ENCODE results near the gene DAAM2.

Gene DAAM2

GRCh38 chr6:39772559-39773273 lies 19.5 kb upstream of the DAAM2 start:
- no peak overlapping the region for H3K4me3 ChIP-seq
- H3K9me3 ChIP-seq, result no peaks in the 10 kb centered on the region
- no peaks in the 10 kb centered on the region for H3K4me1 ChIP-seq
- H3K27me3 ChIP-seq (ENCODE audit: low read depth), result no peaks in the 10 kb centered on the region
- in situ Hi-C loops (cut with MboI; ENCODE audit: low sequenced_read_pairs), result no loop called here
- H3K36me3 ChIP-seq (replicated peaks), result no peaks in the 10 kb centered on the region
- no peak for DNase-seq (ENCODE audit: low spot score in 2 of 2)

GRCh38 chr6:39773782-39774181 lies 18.4 kb upstream of the DAAM2 start:
- Histone ChIP-seq H3K27me3 (ENCODE audit: low read depth) (no peaks in the 10 kb centered on the region), H3K9me3 (no peaks in the 10 kb centered on the region), H3K4me3 (no peak overlapping the region), H3K36me3 (replicated peaks) (no peaks in the 10 kb centered on the region), H3K4me1 (no peaks in the 10 kb centered on the region)
- in situ Hi-C loops (cut with MboI; ENCODE audit: low sequenced_read_pairs), result no loop called here
- no peak for DNase-seq (ENCODE audit: low spot score in 2 of 2)

GRCh38 chr6:39776581-39776980 lies 15.6 kb upstream of the DAAM2 start:
- Histone ChIP-seq H3K9me3 (no peaks in the 10 kb centered on the region), H3K4me1 (no peaks in the 10 kb centered on the region)
- in situ Hi-C loops (cut with MboI; ENCODE audit: low sequenced_read_pairs), result no loop called here

GRCh38 chr6:39777218-39777617 lies 15.0 kb upstream of the DAAM2 start:
- H3K4me1 ChIP-seq, result no peaks in the 10 kb centered on the region
- no peak overlapping the region for H3K4me3 ChIP-seq
- H3K36me3 ChIP-seq (replicated peaks), result no peaks in the 10 kb centered on the region
- no peak for DNase-seq (ENCODE audit: low spot score in 2 of 2)
- no peaks in the 10 kb centered on the region for H3K27me3 ChIP-seq (ENCODE audit: low read depth)
- H3K9me3 ChIP-seq, result no peaks in the 10 kb centered on the region
- in situ Hi-C loops (cut with MboI; ENCODE audit: low sequenced_read_pairs), result no loop called here

More at GRCh38 chr6:39776581-39776980, 15.6 kb upstream of the DAAM2 start:
- DNase-seq (ENCODE audit: low spot score in 2 of 2), result no peak
- no peak overlapping the region for H3K4me3 ChIP-seq
- no peaks in the 10 kb centered on the region for H3K36me3 ChIP-seq (replicated peaks)
- H3K27me3 ChIP-seq (ENCODE audit: low read depth), result no peaks in the 10 kb centered on the region

- no peaks in the 10 kb centered on the region for H3K9me3 ChIP-seq
- H3K4me3 ChIP-seq, result no peak overlapping the region
- no peaks in the 10 kb centered on the region for H3K36me3 ChIP-seq (replicated peaks)
- H3K27me3 ChIP-seq (ENCODE audit: low read depth), result no peaks in the 10 kb centered on the region
- in situ Hi-C loops (cut with MboI; ENCODE audit: low sequenced_read_pairs), result no loop called here
- DNase-seq (ENCODE audit: low spot score in 2 of 2), result no peak
- H3K4me1 ChIP-seq, result no peaks in the 10 kb centered on the region
These were observed 14.5 kb upstream of the DAAM2 start for GRCh38 chr6:39777661-39778060.

- no peaks in the 10 kb centered on the region for H3K36me3 ChIP-seq (replicated peaks)
- DNase-seq (ENCODE audit: low spot score in 2 of 2), result no peak
- no peak overlapping the region for H3K4me3 ChIP-seq
- in situ Hi-C loops (cut with MboI; ENCODE audit: low sequenced_read_pairs), result no loop called here
- no peaks in the 10 kb centered on the region for H3K4me1 ChIP-seq
- H3K27me3 ChIP-seq (ENCODE audit: low read depth), result no peaks in the 10 kb centered on the region
- H3K9me3 ChIP-seq, result no peaks in the 10 kb centered on the region
These were observed 13.5 kb upstream of the DAAM2 start for GRCh38 chr6:39778581-39779255.

GRCh38 chr6:39785281-39785680 lies 6.9 kb upstream of the DAAM2 start:
- Histone ChIP-seq H3K4me3 (no peak overlapping the region), H3K27me3 (ENCODE audit: low read depth) (no peaks in the 10 kb centered on the region), H3K9me3 (no peaks in the 10 kb centered on the region), H3K36me3 (replicated peaks) (no peaks in the 10 kb centered on the region), H3K4me1 (no peaks in the 10 kb centered on the region)
- no peak for DNase-seq (ENCODE audit: low spot score in 2 of 2)
- in situ Hi-C loops (cut with MboI; ENCODE audit: low sequenced_read_pairs), result no loop called here

- no peaks in the 10 kb centered on the region for H3K9me3 ChIP-seq
- DNase-seq (ENCODE audit: low spot score in 2 of 2), result no peak
- no peaks in the 10 kb centered on the region for H3K36me3 ChIP-seq (replicated peaks)
- no peak overlapping the region for H3K4me3 ChIP-seq
- H3K4me1 ChIP-seq, result no peaks in the 10 kb centered on the region
- H3K27me3 ChIP-seq (ENCODE audit: low read depth), result no peaks in the 10 kb centered on the region
- in situ Hi-C loops (cut with MboI; ENCODE audit: low sequenced_read_pairs), result no loop called here
These were observed 5.5 kb upstream of the DAAM2 start for GRCh38 chr6:39786649-39787048.

- no peaks in the 10 kb centered on the region for H3K9me3 ChIP-seq
- H3K4me1 ChIP-seq, result no peaks in the 10 kb centered on the region
- H3K36me3 ChIP-seq (replicated peaks), result no peaks in the 10 kb centered on the region
- in situ Hi-C loops (cut with MboI; ENCODE audit: low sequenced_read_pairs), result no loop called here
- no peak for DNase-seq (ENCODE audit: low spot score in 2 of 2)
- H3K27me3 ChIP-seq (ENCODE audit: low read depth), result no peaks in the 10 kb centered on the region
- no peak overlapping the region for H3K4me3 ChIP-seq
These were observed 4.9 kb upstream of the DAAM2 start for GRCh38 chr6:39787322-39787721.

GRCh38 chr6:39790772-39791171 lies 1.4 kb upstream of the DAAM2 start:
- DNase-seq (ENCODE audit: low spot score in 2 of 2), result no peak
- no peaks in the 10 kb centered on the region for H3K9me3 ChIP-seq
- H3K36me3 ChIP-seq (replicated peaks), result no peaks in the 10 kb centered on the region
- no peaks in the 10 kb centered on the region for H3K27me3 ChIP-seq (ENCODE audit: low read depth)
- no peaks in the 10 kb centered on the region for H3K4me1 ChIP-seq
- H3K4me3 ChIP-seq, result no peak overlapping the region
- in situ Hi-C loops (cut with MboI; ENCODE audit: low sequenced_read_pairs), result no loop called here

GRCh38 chr6:39791311-39791710 lies 865 bp upstream of the DAAM2 start:
- no peaks in the 10 kb centered on the region for H3K4me1 ChIP-seq
- DNase-seq (ENCODE audit: low spot score in 2 of 2), result no peak
- no peaks in the 10 kb centered on the region for H3K9me3 ChIP-seq
- no peaks in the 10 kb centered on the region for H3K27me3 ChIP-seq (ENCODE audit: low read depth)
- no peaks in the 10 kb centered on the region for H3K36me3 ChIP-seq (replicated peaks)
- no peak overlapping the region for H3K4me3 ChIP-seq
- in situ Hi-C loops (cut with MboI; ENCODE audit: low sequenced_read_pairs), result no loop called here

GRCh38 chr6:39792540-39793450 lies 619 bp downstream of the DAAM2 start:
- in situ Hi-C loops (cut with MboI; ENCODE audit: low sequenced_read_pairs), result no loop called here
- H3K27me3 ChIP-seq (ENCODE audit: low read depth), result no peaks in the 10 kb centered on the region
- H3K4me1 ChIP-seq, result no peaks in the 10 kb centered on the region
- H3K36me3 ChIP-seq (replicated peaks), result no peaks in the 10 kb centered on the region
- H3K9me3 ChIP-seq, result no peaks in the 10 kb centered on the region
- no peak for DNase-seq (ENCODE audit: low spot score in 2 of 2)
- no peak overlapping the region for H3K4me3 ChIP-seq

- H3K4me3 ChIP-seq, result no peak overlapping the region
- no peaks in the 10 kb centered on the region for H3K4me1 ChIP-seq
- in situ Hi-C loops (cut with MboI; ENCODE audit: low sequenced_read_pairs), result no loop called here
- no peak for DNase-seq (ENCODE audit: low spot score in 2 of 2)
- H3K27me3 ChIP-seq (ENCODE audit: low read depth), result no peaks in the 10 kb centered on the region; the same call in 1 of the 2 replicates
- H3K36me3 ChIP-seq (replicated peaks), result no peaks in the 10 kb centered on the region
- H3K9me3 ChIP-seq, result no peaks in the 10 kb centered on the region
These were observed 1.3 kb downstream of the DAAM2 start for GRCh38 chr6:39793516-39793915.

GRCh38 chr6:39794231-39794630 lies 2.1 kb downstream of the DAAM2 start:
- no peaks in the 10 kb centered on the region for H3K9me3 ChIP-seq
- H3K4me3 ChIP-seq, result no peak overlapping the region
- no peak for DNase-seq (ENCODE audit: low spot score in 2 of 2)
- no peaks in the 10 kb centered on the region for H3K36me3 ChIP-seq (replicated peaks)
- H3K4me1 ChIP-seq, result no peaks in the 10 kb centered on the region
- peaks cover 6% of the 10 kb centered on the region for H3K27me3 ChIP-seq (ENCODE audit: low read depth)
- in situ Hi-C loops (cut with MboI; ENCODE audit: low sequenced_read_pairs), result no loop called here
